DMS153 treated with DMSO at 0.1 percent for 48 hours (cell line): Measurements from ENCODE around the gene OLFM2.

Source experiments
- DNase-seq: peaks from one replicate; lab custom pipeline; 2025; ENCODE audit not compliant: unreplicated experiment; lab: John Stamatoyannopoulos, UW

OLFM2 gene

GRCh38 chr19:9910625-9911024, 25.7 kb downstream of the OLFM2 start:
- no peak for DNase-seq

DNA sequence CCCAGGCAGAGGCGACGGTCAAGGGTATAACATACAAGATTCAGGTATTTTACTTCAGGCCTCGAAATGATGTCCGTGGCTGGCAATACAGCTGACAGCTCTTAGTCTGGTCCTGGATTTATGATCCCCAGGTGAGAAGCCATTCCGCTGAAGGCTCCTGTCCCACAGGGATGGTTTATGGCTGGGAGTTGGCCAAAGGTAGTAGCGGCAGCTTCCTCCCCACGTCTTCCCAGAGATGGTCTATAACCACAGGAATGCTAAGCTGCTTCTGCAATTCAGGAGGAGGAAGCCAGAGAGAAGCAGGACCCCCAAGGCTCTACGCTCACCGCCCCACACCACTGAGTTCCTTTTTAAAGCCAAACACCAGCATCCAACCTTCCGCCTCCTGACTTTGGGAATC, 27.1 kb downstream of the OLFM2 start:
- no peak for DNase-seq

DNA sequence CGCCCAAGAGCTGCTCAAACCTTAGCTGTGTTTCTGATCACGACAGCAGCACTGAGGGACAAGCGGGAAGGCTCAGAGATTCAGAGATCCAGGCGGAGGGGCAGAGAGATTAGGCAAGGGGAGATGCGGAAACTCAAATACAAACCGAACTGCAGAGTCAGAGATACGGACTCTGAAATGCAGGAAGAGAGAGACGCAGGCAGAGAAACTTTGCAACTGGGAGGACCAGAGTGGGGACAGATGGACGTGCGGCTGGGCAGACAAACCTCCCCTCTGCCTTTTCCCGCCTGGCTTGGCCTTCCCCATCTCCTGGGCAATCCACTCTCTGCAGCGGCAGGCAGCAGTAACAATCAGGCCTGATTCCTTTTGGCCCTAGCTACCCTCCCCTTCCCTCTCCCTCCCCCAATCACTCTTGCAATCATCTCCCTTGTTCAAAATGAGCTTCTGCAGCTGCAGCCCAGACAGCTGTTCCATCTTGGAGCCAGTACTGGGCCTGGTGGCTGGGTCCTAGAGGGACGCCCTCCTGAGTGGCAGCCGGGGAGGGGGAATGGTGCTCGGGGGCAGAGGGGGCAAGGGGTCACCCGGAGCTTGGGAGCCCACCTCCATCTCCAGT, 29.7 kb downstream of the OLFM2 start:
- DNase-seq = no peak

DNA sequence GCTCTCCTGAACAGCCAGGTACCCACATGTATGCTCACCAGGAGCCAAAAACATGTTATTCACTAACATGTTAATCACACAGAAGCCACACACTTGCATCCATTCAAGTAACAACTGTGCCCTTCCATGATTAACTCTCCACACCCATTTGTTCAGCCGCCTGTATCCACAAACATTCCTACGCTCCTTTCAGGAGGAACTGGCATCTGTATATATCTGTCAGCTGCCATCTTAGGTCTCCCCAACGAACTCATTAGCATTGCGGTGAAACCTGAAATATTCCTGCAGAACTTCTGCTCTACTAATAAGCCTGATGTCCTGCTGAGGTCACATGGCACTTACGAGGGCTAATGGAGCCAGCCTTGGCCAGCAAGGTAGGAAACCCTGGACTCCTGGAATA, 33.0 kb downstream of the OLFM2 start:
- no peak for DNase-seq

GRCh38 chr19:9901642-9902041, 34.7 kb downstream of the OLFM2 start:
- no peak for DNase-seq

- DNase-seq = no peak
These were observed 35.3 kb downstream of the OLFM2 start for GRCh38 chr19:9901020-9901419.

DNA sequence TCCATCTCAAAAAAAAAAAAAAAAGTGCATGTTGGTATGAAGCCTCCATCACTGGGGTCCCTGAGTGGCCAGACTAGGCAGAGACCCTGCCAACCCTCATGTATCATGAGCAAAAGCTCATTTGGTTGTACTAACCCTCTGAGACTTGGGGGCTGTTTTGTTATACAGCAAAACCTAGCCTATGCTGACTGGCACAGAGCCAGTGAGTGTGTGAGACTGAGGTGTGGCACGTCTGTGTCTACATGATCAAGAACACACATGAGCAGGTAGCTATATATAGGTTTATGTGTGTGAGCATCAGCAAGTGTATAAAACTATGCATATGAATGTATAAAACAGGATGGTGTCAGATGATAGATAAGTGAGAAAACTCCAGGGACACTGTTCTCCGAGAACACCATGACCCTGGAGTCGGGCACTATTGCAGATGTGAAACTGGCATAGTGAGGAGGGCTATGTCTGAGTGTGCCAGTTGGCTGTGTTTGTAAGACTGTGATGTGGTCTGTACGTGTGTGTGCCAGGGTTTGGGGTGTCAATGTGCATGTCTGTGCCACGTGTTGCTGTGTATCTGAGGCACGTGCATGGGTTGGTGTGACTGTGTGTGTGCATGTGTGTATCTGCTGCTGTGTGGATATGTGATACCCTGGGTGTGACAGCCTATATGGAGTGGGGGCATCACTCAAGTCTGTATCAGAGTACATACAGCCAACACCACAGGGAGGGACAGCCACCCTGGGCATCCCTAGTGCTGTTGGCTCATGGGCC, 44.5 kb downstream of the OLFM2 start:
- DNase-seq = no peak

GRCh38 chr19:9885077-9885552, 51.2 kb downstream of the OLFM2 start:
- no peak for DNase-seq

DNA sequence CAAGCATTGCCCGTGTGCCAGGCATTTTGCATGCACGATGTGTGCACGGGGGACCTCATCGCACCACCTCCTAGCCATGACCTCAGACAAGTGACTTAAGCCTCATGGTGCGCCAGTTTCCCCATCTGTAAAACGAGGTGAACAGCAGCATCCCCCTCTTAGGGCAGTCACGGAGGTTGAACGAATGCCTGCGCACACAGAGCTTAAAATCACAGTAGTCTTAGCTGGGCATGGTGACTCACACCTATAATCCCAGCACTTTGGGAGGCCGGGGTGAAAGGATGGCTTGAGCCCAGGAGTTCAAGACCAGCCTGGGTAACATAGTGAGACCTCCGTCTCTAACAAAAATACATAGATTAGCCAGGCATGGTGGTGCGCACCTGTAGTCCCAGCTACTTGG, 52.6 kb downstream of the OLFM2 start:
- no peak for DNase-seq

- DNase-seq = no peak
These were observed 53.0 kb downstream of the OLFM2 start for GRCh38 chr19:9883231-9883758.

DNA sequence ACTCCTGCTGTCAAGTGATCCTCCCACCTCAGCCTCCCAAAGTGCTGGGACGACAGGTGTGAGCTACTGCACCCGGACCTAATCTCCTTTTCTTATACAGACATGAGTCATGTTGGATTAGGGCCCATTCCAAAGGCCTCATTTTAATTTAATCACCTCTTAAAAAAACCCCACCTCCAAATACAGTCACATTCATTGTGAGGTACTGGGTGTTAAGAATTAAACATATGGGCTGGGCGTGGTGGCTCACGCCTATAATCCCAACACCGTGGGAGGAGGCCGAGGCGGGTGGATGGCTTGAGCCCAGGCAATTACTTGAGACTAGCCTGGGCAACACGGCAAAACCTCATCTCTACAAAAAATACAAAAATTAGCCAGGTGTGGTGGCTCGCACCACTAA, 54.6 kb downstream of the OLFM2 start:
- DNase-seq = no peak

DNA sequence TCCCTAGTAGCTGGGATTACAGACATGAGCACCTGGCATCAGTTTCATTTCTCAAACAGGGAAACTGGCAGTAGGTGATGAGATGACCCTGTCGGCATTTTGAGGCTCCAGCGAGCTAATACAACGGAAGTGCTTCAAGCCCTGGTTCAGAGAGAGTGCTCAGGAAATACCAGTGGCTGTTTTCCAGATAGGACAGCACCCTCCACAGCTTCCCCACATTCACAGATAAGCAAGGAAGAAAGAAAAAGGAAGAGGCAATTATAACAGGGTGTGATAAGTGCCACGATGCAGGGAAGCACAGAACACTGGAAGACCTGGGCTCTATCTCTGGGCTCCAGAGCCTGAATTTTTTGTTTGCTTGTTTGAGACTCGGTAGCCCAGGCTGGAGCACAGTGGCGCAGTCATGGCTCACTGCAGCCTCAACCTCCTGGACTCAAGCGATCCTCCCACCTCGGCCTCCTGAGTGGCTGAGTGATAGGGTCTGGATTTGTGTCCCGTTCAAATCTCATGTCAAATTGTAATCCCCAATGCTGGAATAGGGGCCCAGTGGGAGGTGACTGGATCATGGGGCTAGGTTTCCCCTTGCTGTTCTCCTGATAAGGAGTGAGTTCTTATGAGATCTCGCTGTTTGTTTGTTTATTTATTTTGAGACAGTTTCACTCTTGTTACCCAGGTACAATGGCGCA, 57.7 kb downstream of the OLFM2 start:
- DNase-seq = no peak

DNA sequence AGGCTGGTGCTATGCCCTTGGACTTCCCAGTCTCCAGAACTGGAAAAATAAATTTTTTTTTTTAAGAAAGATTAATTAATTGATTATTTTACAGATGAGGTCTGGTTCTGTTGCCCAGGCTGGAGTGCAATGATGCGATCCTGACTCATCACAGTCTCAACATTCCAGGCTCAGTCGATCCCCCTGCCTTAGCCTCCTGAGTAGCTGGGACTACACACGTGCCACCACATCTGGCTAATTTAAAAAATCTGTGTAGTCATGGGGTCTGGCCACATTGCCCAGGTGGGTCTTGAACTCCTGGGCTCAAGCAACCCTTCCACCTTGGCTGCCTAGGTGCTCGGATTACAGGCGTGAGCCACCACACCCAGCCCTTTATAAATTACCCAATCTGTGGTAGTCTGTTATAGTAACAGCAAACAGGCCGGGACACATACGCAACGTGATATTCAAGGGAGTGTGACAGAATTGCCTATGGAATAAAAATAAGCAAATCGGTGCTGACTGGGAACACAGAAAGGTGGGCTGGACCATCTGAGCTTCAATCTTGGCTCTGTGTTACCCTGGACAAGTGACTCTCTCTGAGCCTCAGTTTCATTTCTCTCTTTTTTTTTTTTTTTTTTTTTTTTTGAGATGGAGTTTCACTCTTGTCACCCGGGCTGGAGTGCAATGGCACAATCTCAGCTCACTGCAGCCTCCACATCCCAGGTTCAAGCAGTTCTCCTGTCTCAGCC, 58.4 kb downstream of the OLFM2 start:
- no peak for DNase-seq

GRCh38 chr19:9875796-9876195, 60.5 kb downstream of the OLFM2 start:
- no peak for DNase-seq

DNA sequence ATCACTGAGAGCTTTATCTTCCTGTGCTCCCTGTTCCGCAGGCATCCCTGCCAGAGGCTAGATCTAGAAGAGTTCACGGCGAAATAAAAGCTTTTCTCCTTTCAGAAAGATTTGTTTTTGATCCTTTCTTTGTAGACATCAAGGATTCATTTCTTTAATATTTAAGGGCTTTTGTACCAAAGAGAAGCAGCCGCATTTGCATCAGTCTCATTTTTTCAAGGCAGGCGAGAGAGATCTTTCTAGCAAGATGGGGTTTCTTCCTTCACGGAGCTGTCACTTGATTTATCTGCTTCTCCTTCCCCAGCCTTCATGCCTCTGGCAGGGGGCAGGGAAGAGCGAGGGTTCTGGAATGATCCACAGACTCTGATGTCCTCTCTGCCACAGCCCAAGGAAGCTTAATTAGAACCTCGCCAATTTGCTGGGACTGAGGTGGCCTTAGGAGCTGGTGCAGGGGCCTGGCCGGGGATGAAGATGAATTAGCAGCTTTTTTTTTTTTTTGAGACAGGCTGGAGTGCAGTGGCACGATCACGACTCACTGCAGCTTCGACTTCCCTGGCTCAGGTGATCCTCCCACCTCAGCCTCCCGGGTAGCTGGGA, 61.2 kb downstream of the OLFM2 start:
- DNase-seq = no peak

DNA sequence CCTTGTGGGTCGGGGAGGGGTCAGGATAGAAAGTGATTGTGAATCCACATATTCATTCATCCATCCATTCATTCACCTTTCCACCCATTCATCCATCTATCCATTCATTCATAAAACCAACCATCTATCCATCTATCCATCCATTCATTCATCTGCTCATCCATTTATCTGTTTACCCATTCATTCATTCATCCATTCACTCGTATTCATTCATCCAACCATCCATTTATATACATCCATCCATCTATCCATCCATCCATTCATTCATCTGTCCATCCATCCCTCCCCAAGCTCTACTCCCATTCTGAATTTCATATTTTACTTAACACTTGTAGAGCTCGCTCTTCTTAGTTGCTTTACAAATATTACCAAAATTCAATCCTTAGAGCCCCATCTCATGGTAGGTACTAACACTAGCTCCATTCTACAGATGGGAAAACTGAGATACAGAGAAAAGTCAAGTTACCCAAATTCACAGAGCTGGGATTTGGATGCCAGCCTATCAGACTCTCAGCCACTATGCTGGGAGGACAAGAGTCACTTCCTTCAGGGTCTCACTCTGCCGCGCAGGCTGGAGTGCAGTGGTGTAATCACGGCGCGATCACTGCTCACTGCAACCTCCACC, 63.6 kb downstream of the OLFM2 start:
- no peak for DNase-seq

- DNase-seq = peak; percentile 71
These were observed 64.5 kb downstream of the OLFM2 start for GRCh38 chr19:9871626-9872338.

DNA sequence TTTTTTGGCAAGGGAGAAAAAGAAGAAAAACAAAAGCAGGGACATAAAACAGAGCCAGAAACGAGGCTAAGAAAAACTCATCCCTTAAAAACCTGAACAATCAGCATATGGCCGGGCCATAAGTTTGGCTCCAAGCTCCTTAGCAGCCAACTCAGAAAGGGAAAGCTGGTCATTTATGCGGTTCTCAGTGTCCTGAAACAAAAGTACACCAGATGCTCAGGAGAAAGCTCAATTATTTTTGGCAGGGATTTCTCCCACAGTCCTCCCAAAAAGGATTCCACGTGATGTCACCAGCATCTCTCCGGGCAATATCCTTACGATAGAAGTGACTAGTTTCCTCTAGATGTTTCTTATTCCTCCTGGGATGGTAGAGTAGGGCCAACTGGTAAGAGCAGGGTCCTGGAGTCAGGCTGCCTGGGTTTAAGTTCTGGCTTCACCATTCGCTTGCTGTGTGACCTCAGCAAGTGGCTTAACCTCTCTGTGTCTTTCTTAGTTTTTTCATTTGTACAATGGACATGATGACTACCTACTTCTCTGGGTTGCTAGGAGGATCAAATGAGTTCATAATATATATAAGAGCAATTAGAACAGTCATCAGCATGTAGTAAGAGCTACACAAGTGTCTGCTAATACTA, 67.2 kb downstream of the OLFM2 start:
- no peak for DNase-seq
